Tibial nerve (tissue), 3 donors: ENCODE results near the gene TRPM1.

Experiments
- CTCF ChIP-seq, 5 experiments: fragments of 200-600 bp in 3 of 5; fragments of 450-650 bp in 2 of 5; sonication (generic) in 3 of 5; IDR thresholded peaks; one replicate each; pipeline ENCODE4 v1.5.1; 2016 to 2019; ENCODE audit warnings: antibody characterized with exemption in 5 of 5, mild to moderate bottlenecking in 3 of 5, moderate library complexity in 2 of 5
- POLR2A ChIP-seq, 2 donors: fragments of 450-650 bp; IDR thresholded peaks; one replicate each; pipeline ENCODE4 v1.6.1; 2017; ENCODE audit warnings: antibody characterized with exemption in 2 of 2, mild to moderate bottlenecking in 2 of 2, moderate library complexity in 2 of 2

- no peak for TF ChIP-seq POLR2A (IDR thresholded peaks at IDR 0.05)
- no peak for TF ChIP-seq CTCF (IDR thresholded peaks at IDR 0.05)
These were observed 60.9 kb downstream of the TRPM1 start for GRCh38 chr15:31040611-31041010.
